GDM1 (cell line): ENCODE results near the gene MINAR1.
"Not testable (repeated sequence)": the region's sequence is repeated elsewhere in the genome, so short reads cannot be mapped to it uniquely, and the experiment has no call there.

Experiments used
- DNase-seq: peaks from one replicate; lab custom pipeline; 2025; lab: John Stamatoyannopoulos, UW

MINAR1 gene, protein sequence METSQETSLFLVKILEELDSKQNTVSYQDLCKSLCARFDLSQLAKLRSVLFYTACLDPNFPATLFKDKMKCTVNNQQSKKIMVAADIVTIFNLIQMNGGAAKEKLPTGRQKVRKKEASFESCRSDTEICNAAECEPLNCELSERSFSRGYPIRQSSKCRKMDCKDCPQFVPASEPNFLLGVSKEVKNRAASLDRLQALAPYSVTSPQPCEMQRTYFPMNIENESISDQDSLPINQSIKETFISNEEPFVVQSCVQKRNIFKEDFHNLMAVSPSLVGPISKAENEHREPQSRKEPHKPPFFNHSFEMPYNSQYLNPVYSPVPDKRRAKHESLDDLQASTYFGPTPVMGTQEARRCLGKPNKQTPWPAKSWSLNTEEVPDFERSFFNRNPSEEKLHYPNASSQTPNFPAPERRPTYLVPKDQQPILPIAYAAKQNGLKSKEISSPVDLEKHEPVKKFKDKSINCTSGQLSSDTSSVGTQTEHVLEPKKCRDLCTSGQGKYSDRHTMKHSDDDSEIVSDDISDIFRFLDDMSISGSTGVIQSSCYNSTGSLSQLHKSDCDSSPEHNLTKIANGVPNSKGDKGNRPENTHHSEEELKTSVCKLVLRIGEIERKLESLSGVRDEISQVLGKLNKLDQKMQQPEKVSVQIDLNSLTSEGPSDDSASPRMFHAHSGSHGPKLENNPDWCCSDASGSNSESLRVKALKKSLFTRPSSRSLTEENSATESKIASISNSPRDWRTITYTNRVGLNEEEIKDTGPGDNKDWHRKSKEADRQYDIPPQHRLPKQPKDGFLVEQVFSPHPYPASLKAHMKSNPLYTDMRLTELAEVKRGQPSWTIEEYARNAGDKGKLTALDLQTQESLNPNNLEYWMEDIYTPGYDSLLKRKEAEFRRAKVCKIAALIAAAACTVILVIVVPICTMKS

DNA sequence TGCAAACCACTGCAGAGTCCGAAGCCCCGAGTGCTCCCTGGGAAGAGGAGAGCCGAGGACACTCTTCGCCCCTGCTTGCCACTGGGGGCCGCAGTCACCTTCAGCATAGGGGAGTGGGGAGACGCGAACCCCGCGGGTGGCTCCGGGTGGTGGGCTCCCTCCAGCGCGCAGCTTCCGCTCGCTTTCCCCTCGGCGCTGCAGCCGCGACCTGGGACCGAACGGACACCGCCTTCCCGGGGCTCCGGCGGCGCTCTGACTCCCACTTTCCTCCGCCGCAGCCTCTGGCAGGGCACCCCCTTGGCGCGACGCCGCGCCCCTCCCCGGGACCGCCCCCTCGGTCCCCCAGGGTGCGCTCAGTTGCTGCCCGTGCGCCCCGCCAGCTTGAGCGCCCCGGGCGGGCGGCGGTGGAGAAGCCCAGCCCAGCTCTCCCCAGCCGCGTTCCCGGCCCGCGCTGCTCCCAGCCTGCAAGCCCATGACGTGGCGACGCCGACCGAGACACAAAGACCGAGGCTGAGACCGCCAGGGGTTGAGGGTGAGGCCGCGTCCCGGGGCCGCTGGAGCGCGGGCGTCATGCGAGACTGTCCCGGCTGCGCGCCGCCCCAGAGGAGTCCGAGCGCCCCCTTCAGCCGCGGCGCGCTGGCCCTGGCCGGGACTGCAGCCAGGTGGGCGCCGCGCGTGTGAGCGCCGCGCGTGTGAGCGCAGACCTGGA lies at the start of gene MINAR1:
MINAR1 (plus strand) TSS at position 701 of the 709 bp plus-strand sequence. CDS start 23,812 bp downstream, outside the sequence.
- DNase-seq = no peak

DNA sequence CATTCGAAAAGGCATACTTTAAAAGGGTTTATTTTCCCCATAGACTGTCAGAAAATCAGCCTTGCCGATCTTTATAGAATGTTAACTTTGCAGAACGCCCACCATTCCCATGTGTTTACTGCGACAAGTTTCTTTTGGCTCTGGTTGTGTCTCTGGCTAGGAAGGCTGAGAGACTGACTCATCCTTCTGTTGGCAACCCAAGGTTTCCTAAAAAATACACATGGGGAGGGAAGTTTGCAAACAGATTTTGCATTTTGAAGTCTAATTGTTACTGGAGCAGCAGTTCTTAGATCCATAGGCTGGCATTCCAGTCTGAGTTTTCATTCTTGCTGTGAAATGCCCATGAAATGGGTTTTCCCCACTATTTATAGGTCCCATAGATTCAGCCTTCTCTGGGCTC lies 37.9 kb upstream of the MINAR1 start:
- no peak for DNase-seq

DNA sequence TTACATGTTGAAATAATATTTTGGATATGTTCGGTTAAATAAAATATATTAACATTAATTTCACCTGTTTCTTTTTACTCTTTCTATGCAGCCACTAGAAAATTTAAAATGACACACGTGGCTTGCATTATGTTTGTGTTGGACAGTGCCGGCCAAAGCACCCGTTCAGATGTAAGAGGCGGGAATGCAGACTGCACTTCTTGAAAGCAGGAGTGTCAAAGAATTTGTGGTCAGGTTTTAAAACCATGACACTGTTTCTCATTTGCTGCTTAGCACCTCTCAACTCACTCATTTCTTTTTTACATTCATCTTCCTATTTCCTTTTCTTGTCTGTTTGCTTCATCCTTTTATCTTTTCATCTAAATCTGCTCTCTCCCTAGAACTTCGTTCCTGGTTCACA lies 35.3 kb upstream of the MINAR1 start:
- no peak for DNase-seq

DNA sequence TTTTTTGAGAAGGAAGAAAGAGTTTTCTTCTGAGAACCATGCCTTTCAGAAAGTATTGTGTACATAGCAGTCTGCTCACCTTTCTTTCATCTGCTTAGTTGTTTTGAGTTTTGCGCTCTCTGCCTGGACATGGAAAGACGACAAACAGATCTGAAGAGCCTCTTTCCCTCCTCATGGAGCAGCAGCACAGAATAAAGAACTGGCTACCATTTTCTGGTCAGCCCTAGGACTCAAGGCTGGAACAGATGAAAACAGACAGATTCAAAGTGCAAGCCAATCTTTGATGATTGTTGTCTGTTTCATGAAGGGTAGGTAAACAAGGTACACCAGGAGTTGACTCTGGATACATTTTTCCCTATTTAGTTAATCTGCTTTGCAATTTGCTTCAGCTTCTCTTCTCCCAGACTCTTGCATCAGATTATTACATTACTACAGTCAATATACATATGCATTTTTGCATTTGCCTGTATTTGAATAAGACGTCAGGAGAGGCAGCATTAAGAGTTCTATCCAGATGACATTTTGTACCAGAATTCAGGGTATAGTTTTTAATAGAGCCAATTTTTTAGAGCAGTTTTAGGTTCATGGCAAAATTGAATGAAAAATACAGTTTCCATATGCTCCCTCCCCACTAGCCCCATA lies 34.7 kb upstream of the MINAR1 start:
- DNase-seq = no peak

DNA sequence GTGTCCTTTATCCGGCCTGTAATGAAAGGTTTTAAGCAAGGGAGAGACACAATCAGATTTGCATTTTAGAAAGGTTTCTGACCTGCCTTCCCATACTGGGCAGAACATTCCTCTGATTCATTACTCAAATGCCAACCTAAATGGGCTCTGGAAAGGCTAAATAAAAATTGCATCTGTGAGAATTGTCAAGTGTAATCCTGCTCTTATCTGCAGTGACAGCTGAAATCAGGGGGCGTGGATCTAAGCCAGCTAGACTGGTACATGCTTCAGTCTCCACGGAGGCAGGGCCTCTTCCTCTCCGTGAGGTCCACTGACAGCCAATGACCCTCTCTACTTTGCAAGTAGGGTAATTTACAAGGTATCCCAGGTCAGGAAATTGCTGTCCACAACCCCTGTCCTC lies 32.5 kb upstream of the MINAR1 start:
- DNase-seq = no peak

DNA sequence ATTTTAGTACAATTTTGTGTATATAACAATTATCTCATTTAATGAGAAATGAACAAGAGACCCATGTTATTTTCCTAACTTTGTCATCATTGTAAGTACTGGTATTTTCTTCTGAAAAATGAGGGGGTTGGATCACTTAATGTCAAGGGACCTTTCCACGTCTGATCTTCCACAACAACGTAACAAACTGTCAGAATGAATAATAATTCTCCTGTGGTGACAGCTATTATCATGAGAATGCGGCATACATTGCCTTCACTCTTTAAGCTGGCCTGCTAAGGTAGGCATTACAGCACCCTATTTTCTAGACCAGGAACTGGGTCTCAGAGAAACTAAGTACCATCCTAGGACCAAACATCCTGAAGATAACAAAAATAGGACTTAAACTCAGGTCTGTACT lies 31.5 kb upstream of the MINAR1 start:
- no peak for DNase-seq

DNA sequence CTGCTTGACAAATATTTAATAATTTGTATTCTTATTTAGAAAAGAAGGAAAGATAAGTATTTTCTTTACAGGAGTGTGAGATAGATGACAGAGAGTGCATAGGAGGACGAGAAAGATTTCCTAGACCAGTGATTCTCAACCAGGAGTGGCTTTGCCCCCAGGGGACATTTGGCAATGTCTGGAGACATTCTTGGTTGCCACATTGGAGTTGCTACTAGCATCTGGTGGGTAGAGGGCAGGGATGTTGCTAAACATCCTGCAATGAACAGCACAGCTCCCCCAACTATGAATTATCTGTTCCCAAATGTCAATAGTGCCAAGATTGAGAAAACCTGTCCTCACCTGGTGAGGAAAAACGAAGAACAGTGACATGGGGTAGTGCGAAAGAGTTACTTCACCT lies 30.8 kb upstream of the MINAR1 start:
- no peak for DNase-seq

DNA sequence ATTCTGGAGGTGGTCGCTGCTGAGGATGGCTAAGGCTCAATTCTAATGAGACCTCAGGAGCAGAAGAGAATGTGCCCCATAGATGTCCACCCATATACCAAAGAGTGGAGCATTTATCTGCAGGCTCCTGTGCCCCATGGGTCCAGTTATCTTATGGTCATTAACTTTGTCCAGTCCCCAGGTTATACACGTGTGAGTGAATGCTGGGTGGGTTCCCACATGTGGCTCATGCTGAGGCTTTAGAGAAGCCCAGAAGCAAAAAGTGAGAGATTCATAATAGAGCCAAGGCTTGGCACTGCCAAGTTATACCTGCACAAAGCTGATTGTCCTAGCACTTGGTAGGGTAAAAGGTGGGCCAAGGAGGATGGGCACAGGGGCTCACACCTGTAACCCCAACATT lies 30.0 kb upstream of the MINAR1 start:
- no peak for DNase-seq

DNA sequence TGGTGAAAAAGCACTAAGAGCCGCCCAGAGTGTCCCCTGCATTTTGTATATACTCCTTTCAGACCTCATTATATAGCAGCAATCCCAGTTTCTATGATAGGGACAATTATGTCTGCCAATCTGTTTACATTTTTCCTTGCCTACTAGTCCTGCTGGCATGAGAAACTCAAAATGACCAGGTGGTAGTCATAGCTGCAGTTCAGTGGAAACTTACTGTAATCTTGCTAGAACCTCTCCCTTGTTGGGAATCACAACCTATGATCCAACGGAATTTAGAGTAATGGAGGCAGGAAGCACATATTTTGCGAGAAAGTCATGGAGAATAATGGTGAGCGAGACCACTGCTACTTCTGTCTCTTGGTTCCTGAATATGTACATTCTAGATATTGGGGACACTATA lies 28.6 kb upstream of the MINAR1 start:
- no peak for DNase-seq

DNA sequence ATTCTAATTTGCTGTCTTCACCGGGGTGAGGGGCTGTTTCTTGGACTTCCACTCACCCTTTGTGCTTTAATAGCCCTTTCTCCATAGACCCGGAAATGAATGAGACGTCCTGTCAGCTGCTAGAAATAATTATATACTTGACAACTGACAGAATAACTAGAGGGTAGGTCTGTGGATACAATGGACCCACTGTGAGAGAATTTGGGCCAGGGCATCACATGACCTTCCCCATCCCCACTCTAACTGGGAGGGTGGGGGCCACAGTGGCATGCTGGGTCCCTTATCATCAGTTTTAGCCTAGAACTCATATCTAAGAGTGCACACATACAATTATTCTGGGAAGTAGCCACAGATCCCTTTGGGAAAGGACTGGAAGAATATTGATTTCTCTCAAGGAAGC lies 25.9 kb upstream of the MINAR1 start:
- no peak for DNase-seq

DNA sequence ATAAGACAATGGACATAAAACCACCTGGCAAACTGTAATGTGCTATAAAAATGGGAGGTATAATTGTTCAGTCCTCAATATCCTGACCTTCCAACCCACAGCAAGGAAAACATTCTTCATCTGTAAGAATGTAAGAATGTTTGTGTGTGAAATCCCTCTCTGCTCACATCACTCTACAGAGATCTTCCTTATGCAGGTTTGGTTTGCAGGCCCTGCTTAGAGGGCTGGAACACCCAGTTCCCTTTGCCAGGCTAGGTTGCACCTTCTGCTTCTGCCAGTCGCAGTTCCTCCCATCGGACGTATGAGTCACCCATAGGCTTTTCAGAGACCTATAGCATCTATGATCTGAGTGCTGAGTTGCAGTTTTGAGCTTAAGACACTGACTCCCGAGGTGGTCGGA lies 24.1 kb upstream of the MINAR1 start:
- DNase-seq = no peak

DNA sequence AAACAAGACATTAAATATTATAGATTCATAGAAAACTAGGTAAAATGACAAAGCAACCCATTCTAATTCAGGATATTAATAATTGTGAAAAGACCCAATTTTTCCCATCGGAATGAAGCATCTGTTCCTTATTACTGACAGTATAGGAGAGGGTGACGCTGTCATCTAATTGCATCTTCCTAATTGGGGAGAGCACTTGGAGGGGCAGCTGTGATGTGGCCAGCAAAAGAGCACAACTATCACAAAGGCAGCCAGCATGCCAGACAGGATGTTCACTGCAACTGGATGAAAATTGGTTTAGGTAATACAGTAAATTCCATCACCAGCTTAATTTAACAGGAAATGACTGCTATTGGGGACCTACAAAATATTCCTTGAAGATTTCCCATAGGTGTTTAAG lies 21.9 kb upstream of the MINAR1 start:
- no peak for DNase-seq

DNA sequence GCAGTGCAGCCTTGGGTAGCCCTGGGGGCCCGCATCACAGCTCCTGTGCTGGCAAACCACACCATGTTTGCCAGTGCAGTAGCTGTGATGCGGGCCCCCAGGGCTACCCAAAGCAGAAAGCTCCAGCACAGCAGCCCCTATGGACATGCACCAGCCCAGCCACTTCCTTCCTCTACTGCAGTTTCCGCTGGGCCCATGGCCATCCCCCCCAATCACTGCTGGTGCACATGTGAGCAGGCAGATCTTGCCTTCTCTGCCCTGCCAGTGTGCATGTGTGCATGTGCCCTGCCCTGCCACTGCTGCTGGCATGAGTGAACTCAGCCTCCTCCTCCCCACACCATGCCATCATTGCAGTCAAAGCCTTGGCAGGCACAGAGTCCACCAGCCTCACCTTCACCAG lies 20.1 kb upstream of the MINAR1 start:
- no peak for DNase-seq

DNA sequence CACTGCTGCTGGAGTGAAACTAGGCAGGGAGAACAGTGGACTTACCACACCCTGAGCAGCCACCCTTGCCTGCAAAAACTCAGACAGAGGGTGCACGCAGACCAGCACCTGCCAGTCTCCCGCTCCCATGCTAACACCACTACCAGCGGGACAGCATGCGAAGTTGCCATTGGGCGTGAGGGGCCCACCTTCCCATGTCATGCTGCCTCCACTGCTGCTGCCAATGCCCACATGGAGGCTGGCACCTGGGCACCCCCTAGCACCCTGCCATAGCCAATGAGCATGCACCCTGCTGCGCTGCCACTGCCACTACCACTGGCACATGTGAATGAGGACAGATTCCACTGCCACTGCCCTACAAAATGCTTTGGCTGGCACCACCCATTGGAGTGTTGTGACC lies 19.7 kb upstream of the MINAR1 start:
- DNase-seq = no peak

DNA sequence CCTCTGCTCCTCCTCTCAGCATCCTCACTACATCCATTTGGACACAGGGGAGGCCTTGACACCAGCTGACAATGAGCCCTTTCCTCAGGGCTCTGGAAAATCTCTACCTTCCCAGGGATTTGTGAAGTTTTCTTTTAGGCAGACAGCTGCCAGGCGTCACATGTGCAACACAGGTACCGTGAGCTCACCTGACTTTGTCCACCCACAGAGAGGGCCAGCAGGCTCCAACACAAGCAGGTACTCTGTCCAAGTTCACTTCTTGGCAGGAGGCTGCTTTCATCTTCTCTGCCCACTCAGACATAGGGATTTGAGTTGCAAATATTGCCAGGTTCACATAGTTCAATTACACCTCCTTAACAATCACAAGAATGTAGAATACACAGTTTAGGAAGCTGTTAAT lies 15.3 kb upstream of the MINAR1 start:
- DNase-seq = no peak

DNA sequence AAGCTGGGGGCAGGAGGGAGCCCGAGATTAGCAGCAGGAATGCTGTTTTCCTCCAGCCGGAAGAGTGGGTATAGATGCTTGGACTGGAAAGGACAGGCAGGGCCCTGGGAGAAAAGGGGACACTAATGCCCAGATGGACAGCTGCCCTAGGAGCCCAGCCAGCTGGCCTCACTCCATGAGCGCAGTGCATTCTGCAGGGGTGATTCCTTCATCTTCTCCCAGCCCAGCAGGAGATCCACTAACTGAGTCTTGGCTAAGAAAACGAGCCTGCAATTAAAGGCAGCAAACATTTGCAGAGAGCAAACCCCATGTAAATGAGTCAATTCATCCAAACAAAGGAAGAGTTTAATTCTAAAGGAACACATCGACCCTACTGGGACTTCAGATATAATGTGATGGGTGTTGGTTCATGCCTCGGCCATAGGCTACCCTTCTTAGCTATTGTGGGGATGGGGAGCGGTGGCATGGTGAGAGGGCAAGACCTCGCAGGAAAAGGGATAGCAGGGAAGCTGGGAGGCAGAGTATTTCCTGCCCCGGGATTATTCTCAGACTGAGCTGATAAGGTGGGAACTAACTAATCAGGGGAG lies 13.3 kb upstream of the MINAR1 start:
- no peak for DNase-seq

DNA sequence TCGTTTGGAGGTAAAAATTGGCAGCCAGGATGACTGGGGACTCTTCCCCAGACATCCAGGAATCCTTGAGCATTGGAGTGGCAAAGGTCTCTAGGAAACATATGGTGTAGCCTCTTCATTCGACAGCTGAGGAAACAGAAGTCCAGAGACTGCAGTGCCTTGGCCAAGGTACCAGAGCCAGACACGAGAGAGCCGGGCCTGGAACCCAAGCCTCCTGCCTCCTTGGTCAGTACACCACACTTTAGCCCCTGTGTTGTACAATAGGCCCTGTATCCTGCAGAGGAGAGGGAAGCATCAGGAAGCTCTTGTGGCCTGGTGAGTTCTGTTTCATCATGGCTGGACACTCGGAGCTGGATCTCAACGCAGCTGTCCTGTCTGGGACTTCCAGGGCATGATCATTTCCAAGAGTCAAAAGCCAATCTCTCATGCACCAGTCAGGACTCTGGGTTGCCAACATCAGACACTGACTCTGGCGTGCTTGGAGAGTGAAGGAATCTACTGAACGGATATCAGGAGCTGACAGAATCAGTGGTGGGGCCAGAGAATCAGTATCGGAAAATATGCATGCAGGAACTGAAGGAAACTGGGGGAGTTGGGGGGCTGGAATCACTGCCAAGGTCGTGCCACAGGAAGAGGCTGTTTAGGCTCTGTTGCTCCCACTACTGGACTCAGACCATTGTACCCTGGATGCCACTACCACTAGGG lies 6.4 kb upstream of the MINAR1 start:
- DNase-seq = no peak

DNA sequence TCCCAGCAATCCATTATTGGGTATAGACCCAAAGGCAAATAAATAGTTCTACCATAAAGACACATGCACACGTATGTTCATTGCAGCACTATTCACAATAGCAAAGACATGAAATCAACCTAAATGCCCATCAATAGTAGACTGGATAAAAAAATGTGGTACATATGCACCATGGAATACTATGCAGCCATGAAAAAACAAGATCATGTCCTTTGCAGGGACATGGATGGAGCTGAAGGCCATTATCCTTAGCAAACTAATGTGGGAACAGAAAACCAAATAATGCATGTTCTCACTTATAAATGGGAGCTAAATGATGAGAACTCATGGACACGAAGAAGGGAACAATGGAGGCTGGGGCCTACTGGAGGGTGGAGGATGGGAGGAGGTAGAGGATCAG lies 5.2 kb upstream of the MINAR1 start:
- not testable (repeated sequence) for DNase-seq

DNA sequence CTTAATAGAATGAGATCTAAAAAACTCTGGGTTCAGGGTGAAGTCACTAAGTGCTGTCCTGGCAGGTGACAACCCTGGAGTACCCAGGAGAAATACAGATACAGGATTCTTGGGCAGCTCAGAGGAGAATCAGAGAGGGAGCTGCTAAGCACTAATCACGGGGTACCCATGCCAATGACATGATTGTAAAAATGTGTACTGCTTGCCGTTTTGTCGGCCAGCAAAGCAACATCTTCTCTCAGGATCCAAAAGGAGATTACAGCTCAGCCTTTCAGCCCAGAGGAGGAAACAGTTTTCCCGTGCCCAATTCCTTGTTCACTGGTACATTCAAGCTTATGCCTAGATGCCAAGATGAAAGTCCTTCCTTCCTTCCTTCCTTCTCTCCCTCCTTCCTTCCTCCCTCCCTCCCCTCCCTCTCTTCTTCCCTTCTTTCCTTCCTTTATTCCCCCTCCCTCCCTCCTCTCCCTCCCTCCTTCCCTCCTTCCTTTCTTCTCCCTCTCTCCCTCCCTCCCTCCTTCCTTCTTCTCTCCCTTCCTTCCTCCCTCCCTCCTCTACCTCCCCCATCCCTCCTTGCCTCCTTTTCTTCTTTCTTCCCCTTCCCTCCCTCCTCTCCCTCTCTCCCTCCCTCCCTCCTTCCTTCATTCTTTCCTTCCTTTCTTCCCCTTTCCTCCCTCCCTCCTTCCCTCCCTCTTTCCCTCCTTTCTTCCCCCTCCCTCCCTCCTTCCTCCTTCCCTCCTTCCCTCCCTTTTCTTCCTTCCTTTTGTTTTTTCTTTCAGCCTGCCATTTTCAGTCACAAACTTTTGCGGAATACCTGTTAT lies 4.1 kb upstream of the MINAR1 start:
- DNase-seq = no peak
